Measurements from ENCODE around the gene WDR74.
A peak's percentile ranks its signal among the peaks of the same experiment; 100 is the strongest.
"Not testable (repeated sequence)": the region's sequence is repeated elsewhere in the genome, so short reads cannot be mapped to it uniquely, and the experiment has no call there.

The WDR74 gene

DNA sequence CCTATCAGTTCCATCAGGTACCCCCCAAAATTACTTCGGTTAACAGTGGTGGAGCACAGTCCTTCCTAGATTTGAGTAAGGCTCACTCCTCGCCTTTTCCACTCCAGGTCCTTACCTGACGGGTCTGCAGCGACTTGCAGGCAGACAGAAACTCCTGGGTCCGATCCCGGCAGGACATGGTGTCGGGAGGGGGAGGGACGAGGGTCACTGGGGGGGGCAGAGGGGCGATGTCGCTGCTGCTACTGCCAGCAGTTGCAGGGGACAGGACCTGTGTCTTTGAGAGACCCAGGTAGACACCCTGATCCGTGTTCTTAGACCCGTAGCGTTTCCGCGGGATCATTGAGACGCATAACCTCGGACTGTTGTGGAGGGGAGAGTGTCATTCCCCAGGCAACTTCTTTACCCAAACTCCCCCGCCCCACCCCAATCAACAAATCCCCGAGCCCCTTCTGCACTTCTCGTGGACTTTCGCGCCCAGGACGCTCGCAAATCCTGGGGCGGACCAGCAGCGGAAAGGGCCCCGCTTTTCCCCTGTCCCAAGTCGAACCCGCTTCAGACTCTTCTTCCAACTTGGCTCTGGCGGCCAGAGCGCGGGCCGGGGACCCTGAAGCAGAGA, 8.4 kb downstream of the WDR74 start:
- Histone ChIP-seq H3K9me3 (replicated peaks in 1 of 2; ENCODE audit: control insufficient read depth in 2 of 2, insufficient read depth in 1 of 2, low read depth in 1 of 2, low read length in 2 of 2) (no peaks in the 10 kb centered on the region), H4K8ac (ENCODE audit: low read depth, low read length) (peak overlapping the region; percentile 54), H2AK5ac (ENCODE audit: low read depth, low read length) (no peak overlapping the region), H3K4ac (ENCODE audit: low read length) (peak overlapping the region; percentile 42), H2AFZ (ENCODE audit: low read length) (peak overlapping the region; percentile 97), H3K18ac (ENCODE audit: low read length) (peak overlapping the region; percentile 98), H3K4me1 (ENCODE audit: control insufficient read depth in 2 of 2, insufficient read depth in 1 of 2, low read depth in 1 of 2, low read length in 2 of 2) (peaks cover 3 to 7% of the 10 kb centered on the region in 2 donors), H3K36me3 (replicated peaks in 1 of 2; ENCODE audit: control insufficient read depth in 2 of 2, insufficient read depth in 2 of 2, low read length in 2 of 2) (peaks cover 28 to 54% of the 10 kb centered on the region in 2 donors), H3K14ac (ENCODE audit: low read length) (no peak overlapping the region), H3K79me1 (ENCODE audit: low read depth, low read length) (peaks cover 7% of the 10 kb centered on the region), H3K4me2 (ENCODE audit: insufficient read depth, low read length, poor library complexity, severe bottlenecking) (peak overlapping the region; percentile 82), H3K23ac (ENCODE audit: low read depth, low read length, poor library complexity) (peak overlapping the region; percentile 92), H2BK120ac (ENCODE audit: low read depth, low read length) (no peak overlapping the region), H2BK15ac (ENCODE audit: low read length) (no peak overlapping the region), H3K27ac (replicated peaks; ENCODE audit: low read length) (peak overlapping the region; percentile 93), H3K9ac (ENCODE audit: low read depth, low read length, poor library complexity) (peak overlapping the region; percentile 92), H3K4me3 (ENCODE audit: low read length in 2 of 2) (peak overlapping the region; percentile 70 to 95), H2BK5ac (ENCODE audit: low read length) (peak overlapping the region; percentile 79), H4K91ac (ENCODE audit: low read depth, low read length, poor library complexity) (no peak overlapping the region), H3K27me3 (ENCODE audit: control insufficient read depth in 3 of 3, insufficient read depth in 3 of 3, low read depth in 1 of 3, low read length in 3 of 3) (no peaks in the 10 kb centered on the region), H2BK12ac (ENCODE audit: low read length) (no peak overlapping the region)
- DNase-seq (ENCODE audit: low spot score) = no peak
- no CpG with 5 or more reads among the region's 33 CpGs for WGBS, 2 donors (ENCODE audit: extremely low coverage in 2 of 2, insufficient read length in 2 of 2, insufficient replicate concordance in 1 of 2)

DNA sequence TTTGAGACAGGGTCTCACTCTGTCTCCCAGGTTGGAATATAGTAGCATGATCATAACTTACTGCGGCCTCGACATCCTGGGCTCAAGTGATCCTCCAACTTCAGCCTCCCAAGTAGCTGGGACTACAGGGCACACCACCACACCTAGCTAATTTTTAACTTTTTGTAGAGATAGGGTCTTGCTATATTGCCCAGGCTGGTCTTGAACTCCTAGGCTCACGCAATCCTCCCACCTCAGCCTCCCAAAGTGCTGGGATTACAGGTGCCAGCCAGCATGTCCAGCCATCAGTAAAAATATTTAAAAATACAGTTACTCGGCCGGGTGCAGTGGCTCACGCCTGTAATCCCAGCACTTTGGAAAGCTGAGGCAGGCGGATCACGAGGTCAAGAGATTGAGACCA, 11.3 kb downstream of the WDR74 start:
- H2BK12ac ChIP-seq (ENCODE audit: low read length); H3K23ac ChIP-seq (ENCODE audit: low read depth, low read length, poor library complexity); H3K79me1 ChIP-seq (ENCODE audit: low read depth, low read length); H3K27ac ChIP-seq (replicated peaks; ENCODE audit: low read length); H4K8ac ChIP-seq (ENCODE audit: low read depth, low read length); DNase-seq (ENCODE audit: low spot score); H3K4me1 ChIP-seq (ENCODE audit: control insufficient read depth in 2 of 2, insufficient read depth in 1 of 2, low read depth in 1 of 2, low read length in 2 of 2); H3K4me2 ChIP-seq (ENCODE audit: insufficient read depth, low read length, poor library complexity, severe bottlenecking); H3K27me3 ChIP-seq (ENCODE audit: control insufficient read depth in 3 of 3, insufficient read depth in 3 of 3, low read depth in 1 of 3, low read length in 3 of 3); H2BK120ac ChIP-seq (ENCODE audit: low read depth, low read length); H3K4me3 ChIP-seq (ENCODE audit: low read length in 2 of 2); H3K9ac ChIP-seq (ENCODE audit: low read depth, low read length, poor library complexity); H3K4ac ChIP-seq (ENCODE audit: low read length); H3K9me3 ChIP-seq (replicated peaks in 1 of 2; ENCODE audit: control insufficient read depth in 2 of 2, insufficient read depth in 1 of 2, low read depth in 1 of 2, low read length in 2 of 2); H2AK5ac ChIP-seq (ENCODE audit: low read depth, low read length); H2AFZ ChIP-seq (ENCODE audit: low read length); H3K14ac ChIP-seq (ENCODE audit: low read length); H2BK15ac ChIP-seq (ENCODE audit: low read length); H4K91ac ChIP-seq (ENCODE audit: low read depth, low read length, poor library complexity); H3K18ac ChIP-seq (ENCODE audit: low read length); H2BK5ac ChIP-seq (ENCODE audit: low read length): not testable (repeated sequence)
- H3K36me3 ChIP-seq (replicated peaks in 1 of 2; ENCODE audit: control insufficient read depth in 2 of 2, insufficient read depth in 2 of 2, low read length in 2 of 2) = peaks cover 25 to 54% of the 10 kb centered on the region in 2 donors
- WGBS, 2 donors (ENCODE audit: extremely low coverage in 2 of 2, insufficient read length in 2 of 2, insufficient replicate concordance in 1 of 2) = no CpG with 5 or more reads among the region's 8 CpGs

DNA sequence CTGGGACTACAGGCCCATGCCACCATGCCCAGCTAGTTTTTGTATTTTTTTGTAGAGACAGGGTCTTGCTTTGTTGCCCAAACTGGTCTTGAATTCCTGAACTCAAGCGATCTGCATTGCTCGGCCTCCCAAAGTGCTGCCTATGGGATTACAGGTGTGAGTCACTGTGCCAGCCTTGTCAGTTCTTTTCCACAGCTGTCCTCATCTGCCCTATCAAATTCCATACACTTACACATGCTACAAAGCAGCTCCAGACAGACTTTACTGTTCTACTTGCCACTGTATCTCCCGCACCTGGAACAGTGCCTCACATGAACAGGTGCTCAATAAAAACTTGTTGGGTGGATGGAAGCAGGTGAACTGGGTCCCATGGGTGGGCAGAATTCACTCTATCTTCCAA, 15.7 kb downstream of the WDR74 start:
- no peak overlapping the region for H2BK5ac ChIP-seq (ENCODE audit: low read length)
- no peaks in the 10 kb centered on the region for H3K27me3 ChIP-seq (ENCODE audit: control insufficient read depth in 3 of 3, insufficient read depth in 3 of 3, low read depth in 1 of 3, low read length in 3 of 3)
- no peak for DNase-seq (ENCODE audit: low spot score)
- no peak overlapping the region for H3K18ac ChIP-seq (ENCODE audit: low read length)
- H4K8ac ChIP-seq (ENCODE audit: low read depth, low read length) = no peak overlapping the region
- peaks cover 36 to 83% of the 10 kb centered on the region in 2 donors for H3K36me3 ChIP-seq (replicated peaks in 1 of 2; ENCODE audit: control insufficient read depth in 2 of 2, insufficient read depth in 2 of 2, low read length in 2 of 2)
- no peaks in the 10 kb centered on the region for H3K4me1 ChIP-seq (ENCODE audit: control insufficient read depth in 2 of 2, insufficient read depth in 1 of 2, low read depth in 1 of 2, low read length in 2 of 2)
- no peak overlapping the region for H4K91ac ChIP-seq (ENCODE audit: low read depth, low read length, poor library complexity)
- H2BK12ac ChIP-seq (ENCODE audit: low read length) = no peak overlapping the region
- H2BK120ac ChIP-seq (ENCODE audit: low read depth, low read length) = no peak overlapping the region
- no peak overlapping the region for H3K9ac ChIP-seq (ENCODE audit: low read depth, low read length, poor library complexity)
- no CpG with 5 or more reads among the region's 3 CpGs for WGBS, 2 donors (ENCODE audit: extremely low coverage in 2 of 2, insufficient read length in 2 of 2, insufficient replicate concordance in 1 of 2)
- no peaks in the 10 kb centered on the region for H3K9me3 ChIP-seq (replicated peaks in 1 of 2; ENCODE audit: control insufficient read depth in 2 of 2, insufficient read depth in 1 of 2, low read depth in 1 of 2, low read length in 2 of 2)
- H3K14ac ChIP-seq (ENCODE audit: low read length) = no peak overlapping the region
- H2BK15ac ChIP-seq (ENCODE audit: low read length) = no peak overlapping the region
- H2AK5ac ChIP-seq (ENCODE audit: low read depth, low read length) = no peak overlapping the region
- H3K79me1 ChIP-seq (ENCODE audit: low read depth, low read length) = no peaks in the 10 kb centered on the region
- no peak overlapping the region for H2AFZ ChIP-seq (ENCODE audit: low read length)
- no peak overlapping the region for H3K23ac ChIP-seq (ENCODE audit: low read depth, low read length, poor library complexity)
- H3K27ac ChIP-seq (replicated peaks; ENCODE audit: low read length) = no peak overlapping the region
- no peak overlapping the region for H3K4me3 ChIP-seq (ENCODE audit: low read length in 2 of 2)
- H3K4me2 ChIP-seq (ENCODE audit: insufficient read depth, low read length, poor library complexity, severe bottlenecking) = no peak overlapping the region
- H3K4ac ChIP-seq (ENCODE audit: low read length) = no peak overlapping the region

DNA sequence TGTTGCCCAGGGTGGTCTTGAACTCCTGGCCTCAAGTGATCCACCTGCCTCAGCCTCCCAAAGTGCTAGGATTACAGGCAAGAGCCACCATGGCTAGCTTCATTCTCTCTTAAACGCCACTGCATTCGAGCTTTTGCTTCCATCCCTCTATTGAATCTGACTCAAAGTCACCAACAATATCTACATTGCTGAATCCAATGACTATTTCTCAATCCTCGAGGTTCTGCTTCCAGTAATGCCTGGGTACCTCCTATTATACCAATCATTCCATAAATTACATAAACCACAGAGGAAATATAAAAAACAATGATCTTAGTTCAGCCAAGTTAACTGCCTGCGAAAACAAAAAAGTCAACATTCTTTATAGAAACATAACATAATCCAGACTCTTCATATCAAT, 22.3 kb downstream of the WDR74 start:
- DNase-seq (ENCODE audit: low spot score) = no peak
- H3K9ac ChIP-seq (ENCODE audit: low read depth, low read length, poor library complexity) = no peak overlapping the region
- no peaks in the 10 kb centered on the region for H3K79me1 ChIP-seq (ENCODE audit: low read depth, low read length)
- no peak overlapping the region for H3K23ac ChIP-seq (ENCODE audit: low read depth, low read length, poor library complexity)
- H2BK120ac ChIP-seq (ENCODE audit: low read depth, low read length) = no peak overlapping the region
- H3K9me3 ChIP-seq (replicated peaks in 1 of 2; ENCODE audit: control insufficient read depth in 2 of 2, insufficient read depth in 1 of 2, low read depth in 1 of 2, low read length in 2 of 2) = no peaks in the 10 kb centered on the region
- H2BK12ac ChIP-seq (ENCODE audit: low read length) = no peak overlapping the region
- H3K4me3 ChIP-seq (ENCODE audit: low read length in 2 of 2) = no peak overlapping the region
- no peak overlapping the region for H2BK15ac ChIP-seq (ENCODE audit: low read length)
- H3K4ac ChIP-seq (ENCODE audit: low read length) = no peak overlapping the region
- no peak overlapping the region for H2AK5ac ChIP-seq (ENCODE audit: low read depth, low read length)
- WGBS, 2 donors (ENCODE audit: extremely low coverage in 2 of 2, insufficient read length in 2 of 2, insufficient replicate concordance in 1 of 2) = no CpG with 5 or more reads among the region's 4 CpGs
- H3K4me2 ChIP-seq (ENCODE audit: insufficient read depth, low read length, poor library complexity, severe bottlenecking) = no peak overlapping the region
- no peak overlapping the region for H2AFZ ChIP-seq (ENCODE audit: low read length)
- H3K4me1 ChIP-seq (ENCODE audit: control insufficient read depth in 2 of 2, insufficient read depth in 1 of 2, low read depth in 1 of 2, low read length in 2 of 2) = no peaks in the 10 kb centered on the region
- H2BK5ac ChIP-seq (ENCODE audit: low read length) = no peak overlapping the region
- no peak overlapping the region for H3K18ac ChIP-seq (ENCODE audit: low read length)
- no peak overlapping the region for H3K27ac ChIP-seq (replicated peaks; ENCODE audit: low read length)
- no peak overlapping the region for H3K14ac ChIP-seq (ENCODE audit: low read length)
- H3K27me3 ChIP-seq (ENCODE audit: control insufficient read depth in 3 of 3, insufficient read depth in 3 of 3, low read depth in 1 of 3, low read length in 3 of 3) = no peaks in the 10 kb centered on the region
- no peak overlapping the region for H4K8ac ChIP-seq (ENCODE audit: low read depth, low read length)
- H4K91ac ChIP-seq (ENCODE audit: low read depth, low read length, poor library complexity) = no peak overlapping the region
- peaks cover 10 to 49% of the 10 kb centered on the region in 2 donors for H3K36me3 ChIP-seq (replicated peaks in 1 of 2; ENCODE audit: control insufficient read depth in 2 of 2, insufficient read depth in 2 of 2, low read length in 2 of 2)

Data from neuronal stem cell (in vitro differentiated cells).